ENCODE data around the gene TIMELESS.
"Not testable (repeated sequence)": the region's sequence is repeated elsewhere in the genome, so short reads cannot be mapped to it uniquely, and the experiment has no call there.

TIMELESS gene

GRCh38 chr12:56411781-56412639 is 37.2 kb downstream of the TIMELESS start:
- H3K4me3 ChIP-seq (ENCODE audit: low read depth, low read length) = no peak overlapping the region
- no peak for TF ChIP-seq CTCF (IDR thresholded peaks at IDR 0.05; ENCODE audit: low read depth, low read length)

- H3K4me3 ChIP-seq (ENCODE audit: low read depth, low read length) = no peak overlapping the region
- TF ChIP-seq CTCF (IDR thresholded peaks at IDR 0.05; ENCODE audit: low read depth, low read length) = no peak
Observed at GRCh38 chr12:56410768-56411167, 38.5 kb downstream of the TIMELESS start.

- TF ChIP-seq CTCF (IDR thresholded peaks at IDR 0.05; ENCODE audit: low read depth, low read length) = no peak
Observed at GRCh38 chr12:56408799-56409417, 40.3 kb downstream of the TIMELESS start.

GRCh38 chr12:56404227-56404626 is 45.0 kb downstream of the TIMELESS start:
- H3K4me3 ChIP-seq (ENCODE audit: low read depth, low read length) = not testable (repeated sequence)

More at GRCh38 chr12:56408799-56409417, 40.3 kb downstream of the TIMELESS start:
- H3K4me3 ChIP-seq (ENCODE audit: low read depth, low read length) = no peak overlapping the region

- H3K4me3 ChIP-seq (ENCODE audit: low read depth, low read length) = not testable (repeated sequence)
Observed at GRCh38 chr12:56401612-56402011, 47.6 kb downstream of the TIMELESS start.

- H3K4me3 ChIP-seq (ENCODE audit: low read depth, low read length) = not testable (repeated sequence)
Observed at GRCh38 chr12:56401125-56401524, 48.1 kb downstream of the TIMELESS start.

GRCh38 chr12:56399466-56399865 is 49.8 kb downstream of the TIMELESS start:
- not testable (repeated sequence) for H3K4me3 ChIP-seq (ENCODE audit: low read depth, low read length)

GRCh38 chr12:56398324-56398723 is 50.9 kb downstream of the TIMELESS start:
- no peak overlapping the region for H3K4me3 ChIP-seq (ENCODE audit: low read depth, low read length)

GRCh38 chr12:56392331-56392730 is 56.9 kb downstream of the TIMELESS start:
- no peak overlapping the region for H3K4me3 ChIP-seq (ENCODE audit: low read depth, low read length)
- TF ChIP-seq CTCF (IDR thresholded peaks at IDR 0.05; ENCODE audit: low read depth, low read length) = no peak

More at GRCh38 chr12:56398324-56398723, 50.9 kb downstream of the TIMELESS start:
- no peak for TF ChIP-seq CTCF (IDR thresholded peaks at IDR 0.05; ENCODE audit: low read depth, low read length)
